ENCODE measurements around the gene HOXC12.

HOXC12 gene

GRCh38 chr12:53974084-53975063 is 19.7 kb downstream of the HOXC12 start, which contains the start of gene HOTAIR (continued):
- TF ChIP-seq, protein P1, sequence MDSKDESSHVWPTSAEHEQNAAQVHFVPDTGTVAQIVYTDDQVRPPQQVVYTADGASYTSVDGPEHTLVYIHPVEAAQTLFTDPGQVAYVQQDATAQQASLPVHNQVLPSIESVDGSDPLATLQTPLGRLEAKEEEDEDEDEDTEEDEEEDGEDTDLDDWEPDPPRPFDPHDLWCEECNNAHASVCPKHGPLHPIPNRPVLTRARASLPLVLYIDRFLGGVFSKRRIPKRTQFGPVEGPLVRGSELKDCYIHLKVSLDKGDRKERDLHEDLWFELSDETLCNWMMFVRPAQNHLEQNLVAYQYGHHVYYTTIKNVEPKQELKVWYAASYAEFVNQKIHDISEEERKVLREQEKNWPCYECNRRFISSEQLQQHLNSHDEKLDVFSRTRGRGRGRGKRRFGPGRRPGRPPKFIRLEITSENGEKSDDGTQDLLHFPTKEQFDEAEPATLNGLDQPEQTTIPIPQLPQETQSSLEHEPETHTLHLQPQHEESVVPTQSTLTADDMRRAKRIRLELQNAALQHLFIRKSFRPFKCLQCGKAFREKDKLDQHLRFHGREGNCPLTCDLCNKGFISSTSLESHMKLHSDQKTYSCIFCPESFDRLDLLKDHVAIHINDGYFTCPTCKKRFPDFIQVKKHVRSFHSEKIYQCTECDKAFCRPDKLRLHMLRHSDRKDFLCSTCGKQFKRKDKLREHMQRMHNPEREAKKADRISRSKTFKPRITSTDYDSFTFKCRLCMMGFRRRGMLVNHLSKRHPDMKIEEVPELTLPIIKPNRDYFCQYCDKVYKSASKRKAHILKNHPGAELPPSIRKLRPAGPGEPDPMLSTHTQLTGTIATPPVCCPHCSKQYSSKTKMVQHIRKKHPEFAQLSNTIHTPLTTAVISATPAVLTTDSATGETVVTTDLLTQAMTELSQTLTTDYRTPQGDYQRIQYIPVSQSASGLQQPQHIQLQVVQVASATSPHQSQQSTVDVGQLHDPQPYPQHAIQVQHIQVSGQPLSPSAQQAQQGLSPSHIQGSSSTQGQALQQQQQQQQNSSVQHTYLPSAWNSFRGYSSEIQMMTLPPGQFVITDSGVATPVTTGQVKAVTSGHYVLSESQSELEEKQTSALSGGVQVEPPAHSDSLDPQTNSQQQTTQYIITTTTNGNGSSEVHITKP (tag by site-specific recombination; IDR thresholded peaks at IDR 0.05), result peak; percentile 14; the same call in 1 of the 2 replicates
- TF ChIP-seq AEBP2 (tag by site-specific recombination; IDR thresholded peaks at IDR 0.05; ENCODE audit: borderline replicate concordance) (no peak), ZBTB10 (tag by site-specific recombination; IDR thresholded peaks at IDR 0.05) (peak; percentile 21; the same call in 1 of the 2 replicates), ZNF24 (tag by site-specific recombination; IDR thresholded peaks at IDR 0.05) (0 out of 2 replicates have a peak, but pooled peaks have one; percentile 52), ZNF19 (tag by site-specific recombination; IDR thresholded peaks at IDR 0.05; ENCODE audit: low read depth) (no peak), ZNF211 (tag by site-specific recombination; IDR thresholded peaks at IDR 0.05; ENCODE audit: low read depth) (no peak), ZNF623 (tag by site-specific recombination; IDR thresholded peaks at IDR 0.05) (no peak), ZNF561 (tag by site-specific recombination; IDR thresholded peaks at IDR 0.05; ENCODE audit: borderline replicate concordance) (no peak; the same call in 1 of the 2 replicates), ZSCAN18 (tag by site-specific recombination; IDR thresholded peaks at IDR 0.05) (no peak), ZNF747 (tag by site-specific recombination; IDR thresholded peaks at IDR 0.05) (no peak), ZSCAN4 (tag by site-specific recombination; IDR thresholded peaks at IDR 0.05) (no peak), ZNF10 (tag by site-specific recombination; IDR thresholded peaks at IDR 0.05) (no peak), ZNF341 (tag by site-specific recombination; IDR thresholded peaks at IDR 0.05; ENCODE audit: low read depth) (peak; percentile 97)
- TF ChIP-seq, protein P2, sequence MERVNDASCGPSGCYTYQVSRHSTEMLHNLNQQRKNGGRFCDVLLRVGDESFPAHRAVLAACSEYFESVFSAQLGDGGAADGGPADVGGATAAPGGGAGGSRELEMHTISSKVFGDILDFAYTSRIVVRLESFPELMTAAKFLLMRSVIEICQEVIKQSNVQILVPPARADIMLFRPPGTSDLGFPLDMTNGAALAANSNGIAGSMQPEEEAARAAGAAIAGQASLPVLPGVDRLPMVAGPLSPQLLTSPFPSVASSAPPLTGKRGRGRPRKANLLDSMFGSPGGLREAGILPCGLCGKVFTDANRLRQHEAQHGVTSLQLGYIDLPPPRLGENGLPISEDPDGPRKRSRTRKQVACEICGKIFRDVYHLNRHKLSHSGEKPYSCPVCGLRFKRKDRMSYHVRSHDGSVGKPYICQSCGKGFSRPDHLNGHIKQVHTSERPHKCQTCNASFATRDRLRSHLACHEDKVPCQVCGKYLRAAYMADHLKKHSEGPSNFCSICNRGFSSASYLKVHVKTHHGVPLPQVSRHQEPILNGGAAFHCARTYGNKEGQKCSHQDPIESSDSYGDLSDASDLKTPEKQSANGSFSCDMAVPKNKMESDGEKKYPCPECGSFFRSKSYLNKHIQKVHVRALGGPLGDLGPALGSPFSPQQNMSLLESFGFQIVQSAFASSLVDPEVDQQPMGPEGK (tag by site-specific recombination; IDR thresholded peaks at IDR 0.05), result peak; percentile 67
- TF ChIP-seq, protein P3, sequence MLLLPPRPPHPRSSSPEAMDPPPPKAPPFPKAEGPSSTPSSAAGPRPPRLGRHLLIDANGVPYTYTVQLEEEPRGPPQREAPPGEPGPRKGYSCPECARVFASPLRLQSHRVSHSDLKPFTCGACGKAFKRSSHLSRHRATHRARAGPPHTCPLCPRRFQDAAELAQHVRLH (tag by site-specific recombination; IDR thresholded peaks at IDR 0.05), result no peak

All from HEK293 (cell line).